DND-41 (cell line): Measurements from ENCODE around the gene HIPK1.

ENCODE experiments used
- ATAC-seq: fragments of 200-7000 bp; cut with Tn5 transposase; 3 replicates; pipeline ENCODE4 v1.9.1; 2021; ENCODE audit warnings: low read depth; ENCODE audit not compliant: insufficient read depth
- DNase-seq: peaks from one replicate; pipeline ENCODE4 v3.0.0-alpha.2; 2020
- H2AFZ ChIP-seq: 2 replicates; pipeline ENCODE4 v1.6.0; 2012; ENCODE audit warnings: low read depth, low read length
- H3K27ac ChIP-seq: 2 replicates; pipeline ENCODE4 v1.5.1; 2012; ENCODE audit warnings: low read length, inconsistent platforms
- H3K27me3 ChIP-seq: fragments of 200-600 bp; sonication (generic); 2 replicates; pipeline ENCODE4 v1.6.0; 2012; ENCODE audit warnings: low read length, mild to moderate bottlenecking, inconsistent platforms; ENCODE audit not compliant: insufficient read depth, poor library complexity
- H3K36me3 ChIP-seq: 2 replicates; pipeline ENCODE4 v1.5.1; 2012; ENCODE audit warnings: low read length, inconsistent platforms; ENCODE audit not compliant: insufficient read depth
- H3K4me1 ChIP-seq: 2 replicates; pipeline ENCODE4 v1.5.1; 2012; ENCODE audit warnings: mild to moderate bottlenecking, low read length; ENCODE audit not compliant: insufficient read depth
- H3K4me2 ChIP-seq: 2 replicates; pipeline ENCODE4 v1.6.0; 2012; ENCODE audit warnings: mild to moderate bottlenecking, moderate library complexity, low read length, inconsistent platforms; ENCODE audit not compliant: insufficient read depth
- H3K4me3 ChIP-seq, 2 experiments: fragments of 200-600 bp in 1 of 2; shearing (Covaris generic) in 1 of 2; 2 replicates each; pipeline ENCODE4 v1.5.1; 2012 to 2016; ENCODE audit warnings: inconsistent platforms in 2 of 2, low read length in 2 of 2, mild to moderate bottlenecking in 2 of 2, low read depth in 1 of 2, moderate library complexity in 1 of 2
- H3K79me2 ChIP-seq: 2 replicates; pipeline ENCODE4 v1.6.0; 2012; ENCODE audit warnings: low read length, inconsistent platforms; ENCODE audit not compliant: insufficient read depth
- H3K9ac ChIP-seq: 2 replicates; pipeline ENCODE4 v1.6.0; 2012; ENCODE audit warnings: low read depth, mild to moderate bottlenecking, inconsistent platforms, low read length, moderate library complexity
- H3K9me3 ChIP-seq: 2 replicates; pipeline ENCODE4 v1.5.1; 2012; ENCODE audit warnings: low read length, moderate library complexity, mild to moderate bottlenecking, inconsistent platforms; ENCODE audit not compliant: insufficient read depth, severe bottlenecking
- H4K20me1 ChIP-seq: 2 replicates; pipeline ENCODE4 v1.6.0; 2012; ENCODE audit warnings: low read length; ENCODE audit not compliant: insufficient read depth
- CTCF ChIP-seq: IDR thresholded peaks from 2 replicates; pipeline ENCODE4 v1.5.1; 2012; ENCODE audit warnings: borderline replicate concordance, low read length, moderate library complexity, mild to moderate bottlenecking; ENCODE audit not compliant: poor library complexity, severe bottlenecking; ENCODE audit errors: extremely low read depth
- EZH2 ChIP-seq: IDR thresholded peaks from 3 replicates; pipeline ENCODE4 v1.6.1; 2012; ENCODE audit warnings: borderline replicate concordance, low read depth, mild to moderate bottlenecking, moderate library complexity, low read length, inconsistent platforms; ENCODE audit not compliant: severe bottlenecking

HIPK1 gene

GRCh38 chr1:113895961-113896360 lies 33.2 kb upstream of the HIPK1 start:
- H3K27me3 ChIP-seq, result no peaks in the 10 kb centered on the region
- peaks cover 67% of the 10 kb centered on the region for H3K36me3 ChIP-seq
- H3K4me2 ChIP-seq, result no peak overlapping the region
- H3K9ac ChIP-seq, result no peak overlapping the region
- H3K4me1 ChIP-seq, result no peaks in the 10 kb centered on the region
- H3K79me2 ChIP-seq, result no peaks in the 10 kb centered on the region
- H4K20me1 ChIP-seq, result no peaks in the 10 kb centered on the region
- no peak overlapping the region for H3K4me3 ChIP-seq
- ATAC-seq (no peak), DNase-seq (no peak)
- no peak for TF ChIP-seq EZH2
- no peak for TF ChIP-seq CTCF
- H3K27ac ChIP-seq, result no peak overlapping the region
- no peak overlapping the region for H2AFZ ChIP-seq
- no peaks in the 10 kb centered on the region for H3K9me3 ChIP-seq

GRCh38 chr1:113898241-113898814 lies 30.8 kb upstream of the HIPK1 start:
- Histone ChIP-seq H4K20me1 (no peaks in the 10 kb centered on the region), H3K79me2 (peaks cover 6% of the 10 kb centered on the region), H2AFZ (no peak overlapping the region), H3K27ac (no peak overlapping the region), H3K36me3 (peaks cover 87% of the 10 kb centered on the region), H3K4me3 (no peak overlapping the region), H3K4me2 (no peak overlapping the region), H3K4me1 (peaks cover 16% of the 10 kb centered on the region), H3K9ac (no peak overlapping the region), H3K9me3 (no peaks in the 10 kb centered on the region), H3K27me3 (no peaks in the 10 kb centered on the region)
- ATAC-seq (no peak), DNase-seq (no peak)
- TF ChIP-seq CTCF (no peak), EZH2 (no peak)

- no peak for TF ChIP-seq CTCF
- no peak for TF ChIP-seq EZH2
- peaks cover 84% of the 10 kb centered on the region for H3K36me3 ChIP-seq
- peaks cover 24% of the 10 kb centered on the region for H3K4me1 ChIP-seq
These were observed 30.0 kb upstream of the HIPK1 start for GRCh38 chr1:113899111-113899510.

More at GRCh38 chr1:113899111-113899510, 30.0 kb upstream of the HIPK1 start:
- Histone ChIP-seq H3K9ac (no peak overlapping the region), H3K9me3 (no peaks in the 10 kb centered on the region), H4K20me1 (no peaks in the 10 kb centered on the region), H3K27ac (no peak overlapping the region), H3K4me2 (no peak overlapping the region), H3K79me2 (peaks cover 14% of the 10 kb centered on the region), H2AFZ (no peak overlapping the region), H3K27me3 (no peaks in the 10 kb centered on the region), H3K4me3 (no peak overlapping the region)
- DNase-seq (no peak), ATAC-seq (no peak)
